Measurements from ENCODE around the gene KPNA6. TPM values are rescaled to one million over a fixed set of nuclear protein-coding genes. Genes with fewer than 3 reads are reported as not detected.

The KPNA6 gene
- total and polyA plus RNA-seq, 10 of the 15 experiments (the other 5 are each of a cell fraction or from before 2014, with no cell fraction given): 11.1 to 55.6 (median 25.9) TPM

GRCh38 chr1:32200226-32201010 lies 92.6 kb downstream of the KPNA6 start, which contains the start of gene CCDC28B:
TSS of gene CCDC28B (plus strand) at chr1:32200595. CDS start at chr1:32201936, 1,341 bp downstream.
- Histone ChIP-seq H2AFZ (ENCODE audit: control insufficient read depth, low read depth, low read length) (peak within 1 kb of the TSS; percentile 71), H3K9ac (ENCODE audit: control insufficient read depth, insufficient read depth, low read length) (peak within 1 kb of the TSS; percentile 82), H3K9me3 (replicated peaks; ENCODE audit: control insufficient read depth, insufficient read depth, low read length) (no peaks in the 10 kb centered on the region), H3K27me3 (replicated peaks in 1 of 2; ENCODE audit: control insufficient read depth in 2 of 2, insufficient read depth in 2 of 2, low read length in 1 of 2) (no peaks in the 10 kb centered on the region), H3K79me2 (ENCODE audit: control insufficient read depth, insufficient read depth, low read length) (peaks cover 19% of the 10 kb centered on the region), H3K4me2 (ENCODE audit: control insufficient read depth, insufficient read depth) (peak within 1 kb of the TSS; percentile 88), H3K36me3 (ENCODE audit: control insufficient read depth in 2 of 2, insufficient read depth in 2 of 2, low read length in 1 of 2) (peaks cover 14 to 15% of the 10 kb centered on the region in 2 experiments), H4K20me1 (ENCODE audit: control insufficient read depth, insufficient read depth) (no peaks in the 10 kb centered on the region), H3K4me1 (ENCODE audit: control insufficient read depth, insufficient read depth, low read length) (peaks cover 16% of the 10 kb centered on the region), H3K27ac (ENCODE audit: control insufficient read depth, insufficient read depth) (peak within 1 kb of the TSS; percentile 89), H3K4me3 (peak within 1 kb of the TSS; percentile 90)
- ATAC-seq: peak; percentile 66
- SMC1A ChIA-PET (ENCODE audit: uncharacterized antibody, unreplicated experiment): interaction anchor here (0.8 to 2.4 kb wide), 12 partner anchors 9 to 127 kb away, joined by 3 to 26 read pairs (median 5); partner anchors contain the start of genes KPNA6, TMEM39B and TXLNA
- no TSS peak for BruUV-seq (replicated peaks)
- DNase-seq (ENCODE audit: low read depth, low spot score): peak; percentile 34
- POLR2A ChIA-PET: interaction anchor here (0.6 to 2.8 kb wide), 21 partner anchors 11 to 692 kb away, joined by 3 to 25 read pairs (median 4); partner anchors contain the start of genes HDAC1, KPNA6, MARCKSL1 and PTP4A2
- under 1% methylated on average over 27 of the region's 34 CpGs for WGBS (ENCODE audit: insufficient coverage, insufficient replicate concordance, low lambda C conversion rate, missing lambda C conversion rate)
- CTCF ChIA-PET: interaction anchor here (0.8 to 3.7 kb wide), 13 partner anchors 8 to 136 kb away, joined by 3 to 27 read pairs (median 4); partner anchors contain the start of genes KPNA6, MARCKSL1, TMEM39B and TXLNA
- RAD21 ChIA-PET (ENCODE audit: unreplicated experiment): interaction anchor here (1.0 to 4.2 kb wide), 12 partner anchors 10 to 194 kb away, joined by 3 to 22 read pairs (median 4); partner anchors contain the start of genes BSDC1, KPNA6, TMEM39B and TXLNA
- in situ Hi-C loops (cut with MboI): no loop called here
- peak; percentile 78 for FAIRE-seq
- intact Hi-C loops (cut with micrococcal nuclease; ENCODE audit: unreplicated experiment): loop anchor here (2.0 to 5.0 kb wide), 3 partner anchors 20 to 212 kb away; no protein-coding TSS in a partner anchor
- TF ChIP-seq POLR2AphosphoS5 (IDR thresholded peaks at IDR 0.05; ENCODE audit: low read length): 0 out of 2 replicates have a peak, but pooled peaks have one; percentile 18
- peak; percentile 63; the same call in 1 of the 2 replicates for TF ChIP-seq POLR2A (IDR thresholded peaks at IDR 0.05; ENCODE audit: low read depth, low read length)
- TF ChIP-seq SMC3 (IDR thresholded peaks at IDR 0.05; ENCODE audit: borderline replicate concordance, low read length): peak; percentile 19; the same call in 1 of the 2 replicates
- no peak for TF ChIP-seq STAT3 (IDR thresholded peaks at IDR 0.05; ENCODE audit: low read depth, low read length)
- TF ChIP-seq TAF1 (IDR thresholded peaks at IDR 0.05; ENCODE audit: borderline replicate concordance, low read depth, low read length): no peak
- no peak for TF ChIP-seq NFIC (IDR thresholded peaks at IDR 0.05; ENCODE audit: low read depth, low read length)
- TF ChIP-seq CREB1 (IDR thresholded peaks at IDR 0.05; ENCODE audit: low read depth): peak; percentile 83
- TF ChIP-seq NR2C2 (IDR thresholded peaks at IDR 0.05; ENCODE audit: borderline replicate concordance, control insufficient read depth, insufficient read length, low read depth): no peak
- no peak for TF ChIP-seq KDM1A (IDR thresholded peaks at IDR 0.05; ENCODE audit: borderline replicate concordance)
- TF ChIP-seq GATAD2B (conservative IDR thresholded peaks at IDR 0.05; ENCODE audit: low read depth): peak; percentile 52
- TF ChIP-seq, protein P1, sequence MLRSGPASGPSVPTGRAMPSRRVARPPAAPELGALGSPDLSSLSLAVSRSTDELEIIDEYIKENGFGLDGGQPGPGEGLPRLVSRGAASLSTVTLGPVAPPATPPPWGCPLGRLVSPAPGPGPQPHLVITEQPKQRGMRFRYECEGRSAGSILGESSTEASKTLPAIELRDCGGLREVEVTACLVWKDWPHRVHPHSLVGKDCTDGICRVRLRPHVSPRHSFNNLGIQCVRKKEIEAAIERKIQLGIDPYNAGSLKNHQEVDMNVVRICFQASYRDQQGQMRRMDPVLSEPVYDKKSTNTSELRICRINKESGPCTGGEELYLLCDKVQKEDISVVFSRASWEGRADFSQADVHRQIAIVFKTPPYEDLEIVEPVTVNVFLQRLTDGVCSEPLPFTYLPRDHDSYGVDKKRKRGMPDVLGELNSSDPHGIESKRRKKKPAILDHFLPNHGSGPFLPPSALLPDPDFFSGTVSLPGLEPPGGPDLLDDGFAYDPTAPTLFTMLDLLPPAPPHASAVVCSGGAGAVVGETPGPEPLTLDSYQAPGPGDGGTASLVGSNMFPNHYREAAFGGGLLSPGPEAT (IDR thresholded peaks at IDR 0.05; ENCODE audit: low read depth): peak; percentile 56
- TF ChIP-seq RELA (IDR thresholded peaks at IDR 0.05; ENCODE audit: borderline replicate concordance, partially characterized antibody): peak; percentile 35
- TF ChIP-seq NBN (IDR thresholded peaks at IDR 0.05): 0 out of 2 replicates have a peak, but pooled peaks have one; percentile 30
- TF ChIP-seq EP300 (IDR thresholded peaks at IDR 0.05; ENCODE audit: borderline replicate concordance in 1 of 2, control insufficient read depth in 1 of 2, low read depth in 2 of 2, low read length in 2 of 2): peak in 1 of 2 experiments; percentile 20; a peak in 1 of 4 replicates
- no peak for TF ChIP-seq NFYA (IDR thresholded peaks at IDR 0.05; ENCODE audit: borderline replicate concordance, low read depth, low read length)
- no peak for TF ChIP-seq TCF3 (IDR thresholded peaks at IDR 0.05; ENCODE audit: borderline replicate concordance, insufficient read depth, low read depth, low read length)
- no peak for TF ChIP-seq SREBF1 (IDR thresholded peaks at IDR 0.05; ENCODE audit: low read length)
- no peak for TF ChIP-seq IRF4 (IDR thresholded peaks at IDR 0.05; ENCODE audit: low read depth, low read length)
- TF ChIP-seq SMAD5 (IDR thresholded peaks at IDR 0.05; ENCODE audit: low read depth): no peak
- no peak for TF ChIP-seq KAT2A (conservative IDR thresholded peaks at IDR 0.05; ENCODE audit: control insufficient read depth, low read depth, low read length)
- no peak for TF ChIP-seq SUPT20H (IDR thresholded peaks at IDR 0.05; ENCODE audit: borderline replicate concordance, control insufficient read depth, low read depth, low read length)
